ENCODE data around the gene STAT5B. TPM values are rescaled to one million over a fixed set of nuclear protein-coding genes. Genes with fewer than 3 reads are reported as not detected.

The STAT5B gene
- total RNA-seq, 1 experiment from 2014 or later = 7.1 TPM

DNA sequence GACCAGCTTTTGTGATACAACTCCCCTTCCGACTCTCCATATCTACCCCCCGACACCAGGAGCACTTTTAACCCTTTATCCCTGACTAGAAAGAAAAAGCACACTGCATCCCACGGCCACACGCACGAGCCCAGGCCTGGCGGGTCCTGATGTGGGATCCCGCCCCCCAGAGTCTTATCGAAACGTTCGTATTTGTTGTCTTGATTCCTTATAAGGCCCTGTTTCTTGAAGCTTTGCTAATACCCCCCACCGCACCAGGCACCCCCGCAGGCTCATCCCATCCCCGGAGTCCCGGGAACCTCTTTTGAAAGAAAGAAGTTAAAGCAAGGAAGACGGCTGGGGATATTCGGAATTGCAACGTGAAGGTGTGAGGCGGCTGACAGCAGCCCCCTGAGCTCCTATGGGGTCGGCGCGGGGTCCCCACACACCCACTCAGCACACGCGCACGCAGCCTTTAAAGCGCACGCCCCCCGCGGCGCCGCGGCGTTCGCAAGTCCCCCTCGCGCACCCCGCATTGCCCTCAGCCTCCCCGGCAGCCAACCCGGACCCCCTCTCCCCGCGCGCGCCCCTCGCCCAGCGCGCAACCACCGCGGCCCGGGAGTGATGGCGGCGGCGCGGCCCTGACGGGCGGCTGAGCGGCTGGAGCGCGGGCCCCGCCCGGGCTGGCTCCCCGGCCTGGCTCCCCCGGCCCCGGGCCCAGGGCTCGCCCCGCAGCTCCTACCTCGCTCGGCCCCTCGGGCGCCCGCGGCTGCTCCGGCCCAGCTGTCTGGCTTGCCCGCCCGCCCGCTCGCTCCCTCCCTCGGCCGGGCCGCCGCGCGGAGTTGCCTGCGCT, 448 bp downstream of the STAT5B start:
- H2AFZ ChIP-seq (ENCODE audit: low read depth, low read length, poor library complexity, severe bottlenecking) = no peak overlapping the region
- CTCF ChIA-PET = no interaction called here
- intact Hi-C loops (cut with micrococcal nuclease) = no loop called here
- H3K4me3 ChIP-seq (replicated peaks in 1 of 2; ENCODE audit: low read depth in 1 of 2, low read length in 2 of 2) = peak overlapping the region; percentile 68 to 76
- ATAC-seq (peak; percentile 75), DNase-seq (ENCODE audit: low read depth, low spot score) (no peak)
- peak overlapping the region; percentile 66 for H3K9ac ChIP-seq (ENCODE audit: low read length)
- H3K27me3 ChIP-seq (ENCODE audit: insufficient read depth, low read length) = 0 out of 2 replicates have a peak, but pooled peaks cover 5% of the 10 kb centered on the region
- H3K79me2 ChIP-seq (ENCODE audit: insufficient read depth, low read length) = peaks cover 41% of the 10 kb centered on the region; the same call in 1 of the 2 replicates
- BruUV-seq (replicated peaks) = no TSS peak
- RAD21 ChIA-PET (ENCODE audit: low non-redundant PET in 1 of 2, low total read pairs in 2 of 2, uncharacterized antibody in 2 of 2, unreplicated experiment in 2 of 2) = interaction anchor here in 1 of 2 experiments (1.0 kb wide), 1 partner anchor 54 kb away, joined by 3 read pairs; no protein-coding TSS in a partner anchor
- no peaks in the 10 kb centered on the region for H4K20me1 ChIP-seq (ENCODE audit: insufficient read depth)
- peaks cover 13 to 20% of the 10 kb centered on the region in 2 experiments for H3K4me1 ChIP-seq (ENCODE audit: control insufficient read depth in 1 of 2, insufficient read depth in 2 of 2, low read length in 2 of 2)
- peak overlapping the region; percentile 92 for H3K4me2 ChIP-seq (ENCODE audit: low read length)
- no peaks in the 10 kb centered on the region for H3K9me3 ChIP-seq (ENCODE audit: control insufficient read depth in 1 of 2, insufficient read depth in 1 of 2, low read depth in 1 of 2, low read length in 2 of 2)
- H3K9me2 ChIP-seq (ENCODE audit: insufficient read depth) = no peaks in the 10 kb centered on the region
- POLR2A ChIA-PET = interaction anchor here (0.7 to 0.8 kb wide), 2 partner anchors 9 to 41 kb away, joined by 4 read pairs; no protein-coding TSS in a partner anchor
- peak overlapping the region; percentile 61; the same call in 1 of the 2 replicates for H3K27ac ChIP-seq (ENCODE audit: low read depth, low read length)
- H3K36me3 ChIP-seq (ENCODE audit: control insufficient read depth in 1 of 2, insufficient read depth in 2 of 2, low read length in 2 of 2) = no peaks in the 10 kb centered on the region
- TF ChIP-seq POLR2A (IDR thresholded peaks at IDR 0.05; ENCODE audit: borderline replicate concordance, extremely low read depth, insufficient read depth, insufficient read length) (no peak), ZFX (IDR thresholded peaks at IDR 0.05) (peak; percentile 90)

DNA sequence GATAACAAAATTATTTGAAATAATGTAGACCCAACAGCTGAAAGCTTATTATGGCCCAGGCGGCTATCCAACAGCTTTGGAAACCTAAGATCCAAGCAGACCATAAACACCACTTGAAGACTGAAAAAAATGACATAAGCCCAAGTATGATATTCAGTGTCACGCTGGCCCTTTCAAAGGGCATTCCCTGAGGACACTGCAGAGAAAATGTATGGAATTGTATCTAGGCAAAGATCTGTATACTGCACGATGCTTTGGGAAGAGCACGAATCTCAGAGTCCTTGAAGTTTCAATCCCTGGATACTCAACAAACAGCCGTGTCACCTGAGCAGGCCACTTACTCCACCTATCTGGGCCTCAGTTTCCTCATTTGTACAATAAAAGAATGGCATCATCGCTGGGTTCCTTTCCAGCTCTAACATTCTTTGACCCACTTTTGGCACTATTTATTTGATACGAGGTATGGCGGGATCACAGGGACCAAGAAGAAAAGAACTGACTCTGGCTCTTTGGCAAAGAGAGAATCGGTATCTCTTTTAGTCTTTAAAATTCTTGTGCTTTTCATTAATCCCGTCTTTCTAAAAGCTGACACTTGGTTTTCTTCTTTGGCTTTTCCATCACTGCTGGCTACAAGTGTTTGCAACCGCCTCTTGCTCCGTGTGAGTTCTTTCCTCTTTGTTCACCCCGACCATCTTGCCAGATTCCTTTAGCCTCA, 1.2 kb downstream of the STAT5B start:
- H3K79me2 ChIP-seq (ENCODE audit: insufficient read depth, low read length) = peaks cover 47% of the 10 kb centered on the region
- no peak overlapping the region for H3K27ac ChIP-seq (ENCODE audit: low read depth, low read length)
- peak overlapping the region; percentile 66 for H3K9ac ChIP-seq (ENCODE audit: low read length)
- H3K4me3 ChIP-seq (replicated peaks in 1 of 2; ENCODE audit: low read depth in 1 of 2, low read length in 2 of 2) = peak overlapping the region; percentile 68 to 76
- ChIA-PET CTCF (no interaction called here), POLR2A (no interaction called here), RAD21 (ENCODE audit: low non-redundant PET in 1 of 2, low total read pairs in 2 of 2, uncharacterized antibody in 2 of 2, unreplicated experiment in 2 of 2) (interaction anchor here in 1 of 2 experiments (1.0 kb wide), 1 partner anchor 53 kb away, joined by 3 read pairs; no protein-coding TSS in a partner anchor)
- H3K4me2 ChIP-seq (ENCODE audit: low read length) = peak overlapping the region; percentile 92
- peaks cover 13 to 20% of the 10 kb centered on the region in 2 experiments for H3K4me1 ChIP-seq (ENCODE audit: control insufficient read depth in 1 of 2, insufficient read depth in 2 of 2, low read length in 2 of 2)
- no peaks in the 10 kb centered on the region for H3K9me3 ChIP-seq (ENCODE audit: control insufficient read depth in 1 of 2, insufficient read depth in 1 of 2, low read depth in 1 of 2, low read length in 2 of 2)
- no peak overlapping the region for H2AFZ ChIP-seq (ENCODE audit: low read depth, low read length, poor library complexity, severe bottlenecking)
- no peaks in the 10 kb centered on the region for H4K20me1 ChIP-seq (ENCODE audit: insufficient read depth)
- BruUV-seq (replicated peaks) = TSS peak; percentile 51
- 0 out of 2 replicates have a peak, but pooled peaks cover 5% of the 10 kb centered on the region for H3K27me3 ChIP-seq (ENCODE audit: insufficient read depth, low read length)
- ATAC-seq (no peak), DNase-seq (ENCODE audit: low read depth, low spot score) (no peak)
- H3K36me3 ChIP-seq (ENCODE audit: control insufficient read depth in 1 of 2, insufficient read depth in 2 of 2, low read length in 2 of 2) = no peaks in the 10 kb centered on the region
- TF ChIP-seq EGR1 (IDR thresholded peaks at IDR 0.05; ENCODE audit: low read depth) = no peak
- intact Hi-C loops (cut with micrococcal nuclease) = no loop called here
- no peaks in the 10 kb centered on the region for H3K9me2 ChIP-seq (ENCODE audit: insufficient read depth)

Measured in HCT116 (cell line).